Breast epithelium (tissue), 4 donors: ENCODE results near the gene SCD5. TPM values are rescaled to one million over a fixed set of nuclear protein-coding genes. Genes with fewer than 3 reads are reported as not detected.

Source experiments
- DNase-seq, 2 donors: peaks; one replicate each; pipeline ENCODE4 v3.0.0-alpha.2; 2019; ENCODE audit warnings: low spot score in 2 of 2
- H3K27ac ChIP-seq, 2 donors: fragments of 200-600 bp; sonication (generic) in 1 of 2; one replicate each; pipeline ENCODE4 v1.5.1; 2016 to 2019; ENCODE audit warnings: mild to moderate bottlenecking in 1 of 2
- H3K27me3 ChIP-seq, 2 donors: fragments of 200-600 bp; sonication (generic) in 1 of 2; one replicate each; pipeline versions ENCODE4 v1.5.1 to v1.6.0; 2017 to 2019; ENCODE audit warnings: control low read depth in 1 of 2, mild to moderate bottlenecking in 1 of 2
- H3K36me3 ChIP-seq: fragments of 200-600 bp; one replicate; pipeline ENCODE4 v1.5.1; 2019
- H3K4me1 ChIP-seq, 2 donors: fragments of 200-600 bp; sonication (generic); one replicate each; pipeline ENCODE4 v1.5.1; 2016 to 2019; ENCODE audit warnings: control low read depth in 1 of 2
- H3K4me3 ChIP-seq, 3 donors: fragments of 200-600 bp; sonication (generic); 1 replicate in 2 of 3; 2 replicates in 1 of 3; pipeline ENCODE4 v1.5.1; 2016 to 2019; ENCODE audit warnings: mild to moderate bottlenecking in 3 of 3, moderate library complexity in 2 of 3
- H3K9me3 ChIP-seq, 2 donors: fragments of 200-600 bp; sonication (generic) in 1 of 2; one replicate each; pipeline ENCODE4 v1.5.1; 2016 to 2019; ENCODE audit warnings: control low read depth in 1 of 2
- CTCF ChIP-seq, 3 donors: fragments of 450-650 bp; IDR thresholded peaks; one replicate each; pipeline ENCODE4 v1.5.1; 2016 to 2017; ENCODE audit warnings: antibody characterized with exemption in 3 of 3, mild to moderate bottlenecking in 3 of 3, moderate library complexity in 3 of 3
- POLR2A ChIP-seq: fragments of 450-650 bp; IDR thresholded peaks from one replicate; pipeline ENCODE4 v1.6.1; 2016; ENCODE audit warnings: antibody characterized with exemption, mild to moderate bottlenecking, moderate library complexity
- POLR2AphosphoS5 ChIP-seq, 3 donors: sonication (generic); formaldehyde crosslinking; IDR thresholded peaks; one replicate each; pipeline ENCODE4 v1.6.1; 2017; ENCODE audit warnings: antibody characterized with exemption in 3 of 3
- intact Hi-C: fragments of 100-400 bp; cut with DNase I; formaldehyde crosslinking; loops from one replicate; pipeline ENCODE4 v1.15.1; 2023; ENCODE audit warnings: low total_unique reads
- total RNA-seq, 3 donors: library from RNA; depleted of rRNA; stranded (reverse); fragments of >200 nt; gene quantifications; one replicate each; pipeline ENCODE4 v1.1.0, GENCODE V29; 2016

SCD5 gene
- total RNA-seq, 3 donors from 2014 or later = 9.8 to 17.0 (median 14.7) TPM

- intact Hi-C loops = no loop called here
- Histone ChIP-seq H3K36me3 (no peaks in the 10 kb centered on the region), H3K27ac (peak overlapping the region; percentile 1 to 15), H3K27me3 (no peaks in the 10 kb centered on the region), H3K4me1 (no peaks in the 10 kb centered on the region), H3K9me3 (no peaks in the 10 kb centered on the region), H3K4me3 (no peak overlapping the region)
- TF ChIP-seq CTCF (IDR thresholded peaks at IDR 0.05) (no peak), POLR2AphosphoS5 (IDR thresholded peaks at IDR 0.05) (no peak), POLR2A (no peak)
- DNase-seq = peak; percentile 48 to 69
These were observed 17.8 kb downstream of the SCD5 start for GRCh38 chr4:82780752-82781231.

GRCh38 chr4:82780170-82780751, 18.3 kb downstream of the SCD5 start:
- no peaks in the 10 kb centered on the region for H3K9me3 ChIP-seq
- H3K4me1 ChIP-seq = no peaks in the 10 kb centered on the region
- H3K27ac ChIP-seq = peak overlapping the region; percentile 1 to 15
- intact Hi-C loops = no loop called here
- H3K36me3 ChIP-seq = no peaks in the 10 kb centered on the region
- H3K27me3 ChIP-seq = no peaks in the 10 kb centered on the region
- no peak overlapping the region for H3K4me3 ChIP-seq
- TF ChIP-seq CTCF (IDR thresholded peaks at IDR 0.05) = no peak
- TF ChIP-seq POLR2AphosphoS5 (IDR thresholded peaks at IDR 0.05) = no peak
- TF ChIP-seq POLR2A = no peak
- no peak for DNase-seq

GRCh38 chr4:82779032-82779431, 19.6 kb downstream of the SCD5 start:
- intact Hi-C loops = loop anchor here (10.0 kb wide), 1 partner anchor 1146 kb away; no protein-coding TSS in a partner anchor
- TF ChIP-seq POLR2A = no peak
- no peak for TF ChIP-seq POLR2AphosphoS5 (IDR thresholded peaks at IDR 0.05)
- no peak for TF ChIP-seq CTCF (IDR thresholded peaks at IDR 0.05)
- no peaks in the 10 kb centered on the region for H3K36me3 ChIP-seq
- no peaks in the 10 kb centered on the region for H3K9me3 ChIP-seq
- no peak overlapping the region for H3K4me3 ChIP-seq
- H3K27ac ChIP-seq = no peak overlapping the region
- DNase-seq = no peak
- H3K4me1 ChIP-seq = no peaks in the 10 kb centered on the region
- no peaks in the 10 kb centered on the region for H3K27me3 ChIP-seq

- no peaks in the 10 kb centered on the region for H3K4me1 ChIP-seq
These were observed 20.6 kb downstream of the SCD5 start for GRCh38 chr4:82777857-82778525.

More at GRCh38 chr4:82777857-82778525, 20.6 kb downstream of the SCD5 start:
- DNase-seq = no peak
- no peak overlapping the region for H3K27ac ChIP-seq
- no peak overlapping the region for H3K4me3 ChIP-seq
- intact Hi-C loops = loop anchor here (10.0 kb wide), 1 partner anchor 1147 kb away; no protein-coding TSS in a partner anchor
- no peak for TF ChIP-seq CTCF (IDR thresholded peaks at IDR 0.05)
- TF ChIP-seq POLR2AphosphoS5 (IDR thresholded peaks at IDR 0.05) = no peak
- no peak for TF ChIP-seq POLR2A
- H3K27me3 ChIP-seq = no peaks in the 10 kb centered on the region
- H3K36me3 ChIP-seq = no peaks in the 10 kb centered on the region
- no peaks in the 10 kb centered on the region for H3K9me3 ChIP-seq
